K562 (cell line): ENCODE results near the gene WNT8A. TPM values are rescaled to one million over a fixed set of nuclear protein-coding genes. Genes with fewer than 3 reads are reported as not detected.

ENCODE experiments used
- ATAC-seq: fragments of 200-7000 bp; cut with Tn5 transposase; 3 replicates; pipeline ENCODE4 v1.9.1; 2020; ENCODE audit warnings: moderate library complexity
- BruUV-seq: library from RNA; stranded (reverse); fragments of 400-500 nt; replicated peaks from 2 replicates; lab custom pipeline; 2021; lab: Mats Ljungman, UMichigan
- CTCF ChIA-PET: fragments of 300-600 bp; formaldehyde crosslinking; extraction: SDS; loops from one replicate; lab custom pipeline; 2021; ENCODE audit warnings: low intra/inter-chr PET ratio; lab: Yijun Ruan, JAX
- POLR2A ChIA-PET: fragments of 300-600, 350-650 bp; sonication (Branson Sonifier 250); formaldehyde crosslinking; extraction: SDS; loops from one replicate; lab custom pipeline; 2021; ENCODE audit warnings: antibody characterized with exemption, inconsistent platforms; lab: Yijun Ruan, JAX
- DNase-seq, 4 experiments: peaks; one replicate each; pipeline versions ENCODE4 v3.0.0 to v3.0.0-alpha.2; 2011 to 2018; ENCODE audit warnings: low spot score in 3 of 4, mixed read lengths in 3 of 4; ENCODE audit errors: extremely low read depth in 1 of 4
- FAIRE-seq: peaks from 2 replicates; lab custom pipeline; 2011; peaks lifted over from hg19 to GRCh38; lab: Jason Lieb, UNC
- H2AFZ ChIP-seq: 2 replicates; pipeline ENCODE4 v1.6.0; 2011; ENCODE audit warnings: low read depth, low read length, control low read depth, inconsistent platforms
- H3K27ac ChIP-seq: fragments of 200-600 bp; 3 replicates; pipeline ENCODE4 v1.8.0; 2011; ENCODE audit warnings: low read depth, mild to moderate bottlenecking, control low read depth, inconsistent platforms, low read length, moderate library complexity, mixed read lengths; ENCODE audit errors: extremely low read depth
- H3K27me3 ChIP-seq, 2 experiments: fragments of 300-600 bp in 1 of 2; 2 replicates in 1 of 2; 3 replicates in 1 of 2; pipeline versions ENCODE4 v1.6.0 to v1.8.0; 2011; ENCODE audit warnings: inconsistent platforms in 2 of 2, low read length in 2 of 2, mild to moderate bottlenecking in 1 of 2, mixed read lengths in 1 of 2, moderate library complexity in 1 of 2; ENCODE audit not compliant: control insufficient read depth in 2 of 2, insufficient read depth in 2 of 2
- H3K36me3 ChIP-seq: fragments of 300-600 bp; 3 replicates; pipeline ENCODE4 v1.8.0; 2011; ENCODE audit warnings: mild to moderate bottlenecking, low read length, inconsistent platforms; ENCODE audit not compliant: control insufficient read depth, insufficient read depth
- H3K4me1 ChIP-seq, 2 experiments: fragments of 200-600 bp in 1 of 2; replicated peaks in 1 of 2; 2 replicates in 1 of 2; 3 replicates in 1 of 2; pipeline versions ENCODE4 v1.5.1 to v1.8.0; 2011; ENCODE audit warnings: inconsistent platforms in 2 of 2, low read length in 2 of 2, mild to moderate bottlenecking in 1 of 2, mixed read lengths in 1 of 2, moderate library complexity in 1 of 2; ENCODE audit not compliant: control insufficient read depth in 2 of 2, insufficient read depth in 2 of 2
- H3K4me2 ChIP-seq: 2 replicates; pipeline ENCODE4 v1.6.1; 2011; ENCODE audit warnings: low read length, control low read depth, inconsistent platforms, mixed read lengths; ENCODE audit not compliant: insufficient read depth
- H3K4me3 ChIP-seq: fragments of 200-600 bp; sonication (generic), shearing (Covaris generic); 2 replicates; pipeline ENCODE4 v1.5.1; 2016; ENCODE audit warnings: control low read depth, inconsistent platforms
- H3K79me2 ChIP-seq: fragments of 200-600 bp; 3 replicates; pipeline ENCODE4 v1.8.0; 2011; ENCODE audit warnings: low read length, inconsistent platforms; ENCODE audit not compliant: control insufficient read depth, insufficient read depth
- H3K9ac ChIP-seq, 2 experiments: 2 replicates each; pipeline versions ENCODE4 v1.6.0 to v1.6.1; 2011; ENCODE audit warnings: low read depth in 2 of 2, low read length in 2 of 2, control low read depth in 1 of 2, inconsistent platforms in 1 of 2, mild to moderate bottlenecking in 1 of 2, mixed read lengths in 1 of 2; ENCODE audit not compliant: insufficient read depth in 1 of 2
- H3K9me1 ChIP-seq: one replicate; pipeline ENCODE4 v1.6.0; 2011; ENCODE audit warnings: inconsistent platforms, mild to moderate bottlenecking, low read length, moderate library complexity; ENCODE audit not compliant: control insufficient read depth, insufficient read depth
- H3K9me3 ChIP-seq: replicated peaks from 2 replicates; pipeline ENCODE4 v1.5.1; 2011; ENCODE audit warnings: low read depth, low read length, inconsistent platforms; ENCODE audit not compliant: control insufficient read depth, insufficient read depth
- H4K20me1 ChIP-seq: replicated peaks from 2 replicates; pipeline ENCODE4 v1.6.1; 2011; ENCODE audit warnings: low read length, inconsistent platforms, mixed read lengths; ENCODE audit not compliant: control insufficient read depth, insufficient read depth
- ESRRB ChIP-seq: fragments of 250-450 bp; sonication (Bioruptor Pico); IDR thresholded peaks from 2 replicates; pipeline ENCODE4 v1.5.0; 2020; ENCODE audit warnings: mild to moderate bottlenecking, moderate library complexity, borderline replicate concordance
- IRF2 ChIP-seq: sonication (generic); formaldehyde crosslinking; IDR thresholded peaks from 2 replicates; pipeline ENCODE4 v1.8.1; 2022; ENCODE audit warnings: mild to moderate bottlenecking, missing genetic modification reagents
- JUN ChIP-seq, 2 experiments: sonication (generic) in 1 of 2; formaldehyde crosslinking in 1 of 2; IDR thresholded peaks; 2 replicates each; pipeline versions ENCODE4 v1.6.1 to v1.8.0; 2012 to 2022; ENCODE audit warnings: borderline replicate concordance in 2 of 2, mild to moderate bottlenecking in 2 of 2, improper control_type of control experiment in 1 of 2, low read depth in 1 of 2, low read length in 1 of 2, missing genetic modification reagents in 1 of 2
- MLLT1 ChIP-seq, 2 experiments: fragments of 450-650 bp; IDR thresholded peaks; 2 replicates each; pipeline ENCODE4 v1.6.1; 2016
- NFIX ChIP-seq: fragments of 250-450 bp; sonication (Bioruptor Pico); IDR thresholded peaks from 2 replicates; pipeline ENCODE4 v1.4.0; 2020; ENCODE audit warnings: low read depth, mild to moderate bottlenecking, moderate library complexity
- THRAP3 ChIP-seq: fragments of 450-650 bp; IDR thresholded peaks from 2 replicates; pipeline ENCODE4 v1.6.1; 2016; ENCODE audit warnings: mild to moderate bottlenecking, inconsistent platforms, borderline replicate concordance
- ZBTB1 ChIP-seq: sonication (generic); formaldehyde crosslinking; IDR thresholded peaks from 2 replicates; pipeline ENCODE4 v1.8.1; 2023; ENCODE audit warnings: missing genetic modification reagents, low read depth, mild to moderate bottlenecking, borderline replicate concordance
- ZEB2 ChIP-seq: fragments of 450-650 bp; IDR thresholded peaks from 2 replicates; pipeline ENCODE4 v1.6.1; 2016
- WGBS: fragments of 100-300 bp; shearing (Covaris generic); methylation state at CpG from one replicate; pipeline ENCODE4 v1.1.6; 2016; ENCODE audit warnings: low coverage, mixed read lengths; ENCODE audit not compliant: insufficient coverage; ENCODE audit errors: missing lambda C conversion rate; 5-methylcytosine and 5-hydroxymethylcytosine counted together
- in situ Hi-C: fragments of 300-500 bp; cut with MboI; formaldehyde crosslinking; loops from 4 replicates; pipeline ENCODE4 v1.15.0; 2018; ENCODE audit warnings: inconsistent platforms, mixed read lengths
- intact Hi-C: fragments of 100-400 bp; cut with micrococcal nuclease; formaldehyde crosslinking; loops from 2 replicates; pipeline ENCODE4 v1.14.2; 2022
- polyA plus RNA-seq, 8 experiments: library from polyadenylated mRNA; depleted of rRNA in 4 of 8; stranded (reverse) in 5 of 8; unstranded in 3 of 8; fragments of >200 nt; fragmentation: Nextera tagmentation in 2 of 8; fragmentation: Illumina TruSeq in 1 of 8; extraction: Ambion mirVana in 2 of 8; extraction: Trizol in 1 of 8; gene quantifications; 2 replicates each; pipeline versions ENCODE4 v1.2.1 to v1.2.3, GENCODE V29; 2011 to 2014; ENCODE audit warnings: inconsistent platforms in 1 of 8, missing spikeins in 1 of 8
- total RNA-seq, 7 experiments: library from RNA; depleted of rRNA in 6 of 7; stranded (reverse); fragments of >200 nt in 6 of 7; fragmentation: Illumina TruSeq in 2 of 7; extraction: Trizol in 2 of 7; gene quantifications; 2 replicates each; pipeline versions ENCODE4 v1.2.1 to v1.2.3, GENCODE V29; 2011 to 2021; ENCODE audit warnings: low replicate concordance in 1 of 7
- TF ChIP-seq, protein P1 (sequence below): fragments of 250-450 bp; sonication (Bioruptor Pico); IDR thresholded peaks from 2 replicates; pipeline ENCODE4 v1.8.0; 2021; ENCODE audit warnings: moderate library complexity, mild to moderate bottlenecking, inconsistent platforms

The WNT8A gene
- total and polyA plus RNA-seq, 9 of the 15 experiments (the other 6 are each of a cell fraction or from before 2014, with no cell fraction given), result not detected

DNA sequence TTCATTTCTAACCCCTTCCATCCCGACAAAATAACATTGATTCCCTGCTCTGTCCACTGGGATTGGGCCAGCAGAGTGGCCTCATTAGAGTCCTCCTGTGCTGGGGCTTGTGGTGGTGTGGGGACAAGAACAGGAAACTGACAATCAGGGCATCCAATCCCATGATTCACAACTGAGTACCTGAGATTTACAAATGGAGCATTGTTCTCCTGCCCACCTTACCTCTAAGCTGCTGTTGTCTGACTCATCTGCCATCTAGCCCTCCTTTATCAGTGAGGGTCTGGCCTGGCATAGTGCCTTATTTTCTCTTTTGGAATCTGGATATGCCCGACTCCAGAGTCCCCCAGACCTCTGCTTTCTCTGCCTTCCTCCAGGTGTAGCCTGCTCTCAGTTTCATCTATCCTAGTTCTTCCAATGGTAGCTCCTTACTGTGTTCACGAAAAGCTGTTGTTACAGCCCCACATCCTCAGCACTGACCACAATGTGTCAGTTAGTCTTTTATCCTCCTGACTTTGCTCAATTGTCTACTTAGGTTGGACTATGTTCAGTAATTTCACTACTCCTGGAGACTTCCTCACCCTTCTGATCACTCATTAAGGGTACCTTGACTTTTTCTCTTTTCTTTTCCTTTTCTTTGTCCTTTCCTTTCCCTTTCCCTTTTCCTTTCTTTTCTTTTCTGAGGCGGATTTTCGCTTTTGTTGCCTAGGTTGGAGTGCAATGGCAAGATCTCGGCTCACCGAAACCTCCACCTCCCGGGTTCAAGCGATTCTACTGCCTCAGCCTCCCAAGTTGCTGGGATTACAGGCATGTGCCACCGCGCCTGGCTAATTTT lies 13.4 kb downstream of the WNT8A start:
- peaks cover 21 to 41% of the 10 kb centered on the region in 2 experiments for H3K27me3 ChIP-seq
- H3K27ac ChIP-seq, result no peak overlapping the region
- H3K9ac ChIP-seq, result no peak overlapping the region
- no peak overlapping the region for H3K4me2 ChIP-seq
- no peaks in the 10 kb centered on the region for H3K9me1 ChIP-seq
- no peaks in the 10 kb centered on the region for H3K36me3 ChIP-seq
- in situ Hi-C loops (no loop called here), intact Hi-C loops (no loop called here)
- no peaks in the 10 kb centered on the region; the same call in 1 of the 2 replicates for H4K20me1 ChIP-seq
- WGBS, result 14% methylated on average over 10 of the region's 11 CpGs
- CTCF ChIA-PET, result no interaction called here
- no TSS peak for BruUV-seq
- H3K4me1 ChIP-seq, result no peaks in the 10 kb centered on the region
- TF ChIP-seq NFIX (CRISPR knock-in tag) (no peak), IRF2 (CRISPR knock-in tag) (no peak), ESRRB (no peak), ZEB2 (no peak), MLLT1 (IDR thresholded peaks at IDR 0.05) (no peak), ZBTB1 (CRISPR knock-in tag) (no peak), JUN (IDR thresholded peaks at IDR 0.05; ENCODE audit: borderline replicate concordance, low read depth, low read length) (no peak), JUN (CRISPR knock-in tag; IDR thresholded peaks at IDR 0.05; ENCODE audit: borderline replicate concordance) (no peak), THRAP3 (no peak)
- TF ChIP-seq, protein P1, sequence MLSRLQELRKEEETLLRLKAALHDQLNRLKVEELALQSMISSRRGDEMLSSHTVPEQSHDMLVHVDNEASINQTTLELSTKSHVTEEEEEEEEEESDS (CRISPR knock-in tag), result no peak
- no peak overlapping the region for H3K4me3 ChIP-seq
- POLR2A ChIA-PET, result interaction anchor here (0.7 to 1.3 kb wide), 2 partner anchors 9 to 16 kb away, joined by 3 read pairs; no protein-coding TSS in a partner anchor
- FAIRE-seq, result no peak
- H3K9me3 ChIP-seq, result no peaks in the 10 kb centered on the region
- ATAC-seq, result no peak
- no peak overlapping the region for H2AFZ ChIP-seq
- no peak for DNase-seq
- H3K79me2 ChIP-seq, result no peaks in the 10 kb centered on the region
